PC-3 (cell line): ENCODE data around the gene KIFAP3. TPM values are rescaled to one million over a fixed set of nuclear protein-coding genes. Genes with fewer than 3 reads are reported as not detected.
"Not testable (repeated sequence)": the region's sequence is repeated elsewhere in the genome, so short reads cannot be mapped to it uniquely, and the experiment has no call there.

Source experiments
- ATAC-seq: fragments of 200-7000 bp; cut with Tn5 transposase; 2 replicates; pipeline ENCODE4 v1.9.1; 2020; ENCODE audit warnings: mild to moderate bottlenecking, moderate library complexity
- BruUV-seq: library from RNA; stranded (reverse); fragments of 400-500 nt; replicated peaks from 2 replicates; lab custom pipeline; 2021; lab: Mats Ljungman, UMichigan
- CTCF ChIA-PET: fragments of 300-600 bp; sonication (Branson Sonifier 250); formaldehyde crosslinking; loops from one replicate; lab custom pipeline; 2022; ENCODE audit warnings: antibody characterized with exemption; lab: Charles Lee
- POLR2A ChIA-PET: fragments of 300-600 bp; sonication (Branson Sonifier 250); formaldehyde crosslinking; loops from one replicate; lab custom pipeline; 2022; ENCODE audit warnings: antibody characterized with exemption; ENCODE audit not compliant: unreplicated experiment; lab: Charles Lee
- DNase-seq: peaks from one replicate; pipeline ENCODE4 v3.0.0-alpha.2; 2015
- H2AFZ ChIP-seq: fragments of 300-600 bp; sonication (generic); 2 replicates; pipeline ENCODE4 v1.6.0; 2016; ENCODE audit warnings: antibody characterized with exemption, low read length
- H3F3A ChIP-seq: fragments of 300-600 bp; sonication (generic); one replicate; pipeline ENCODE4 v1.6.0; 2017; ENCODE audit warnings: antibody characterized with exemption, low read length, control low read depth, mild to moderate bottlenecking; ENCODE audit not compliant: unreplicated experiment
- H3K27ac ChIP-seq: fragments of 300-600 bp; sonication (generic); 2 replicates; pipeline ENCODE4 v1.5.1; 2016; ENCODE audit warnings: mild to moderate bottlenecking, low read length
- H3K27me3 ChIP-seq: fragments of 300-600 bp; sonication (generic); 2 replicates; pipeline ENCODE4 v1.6.1; 2016; ENCODE audit warnings: low read length, mixed read lengths
- H3K36me3 ChIP-seq: fragments of 300-600 bp; sonication (generic); 2 replicates; pipeline ENCODE4 v1.6.1; 2016; ENCODE audit warnings: low read depth, mixed run types, low read length, mixed read lengths
- H3K4me1 ChIP-seq: fragments of 300-600 bp; sonication (generic); 2 replicates; pipeline ENCODE4 v1.5.1; 2016; ENCODE audit warnings: low read length; ENCODE audit not compliant: insufficient read depth
- H3K4me2 ChIP-seq: fragments of 300-600 bp; sonication (generic); 2 replicates; pipeline ENCODE4 v1.6.0; 2016; ENCODE audit warnings: low read length
- H3K4me3 ChIP-seq: fragments of 300-600 bp; sonication (generic); 2 replicates; pipeline ENCODE4 v1.5.1; 2016; ENCODE audit warnings: mild to moderate bottlenecking, low read length, mixed read lengths
- H3K79me2 ChIP-seq: fragments of 300-600 bp; sonication (generic); 2 replicates; pipeline ENCODE4 v1.6.1; 2017; ENCODE audit warnings: low read length, mixed read lengths
- H3K9ac ChIP-seq: fragments of 300-600 bp; sonication (generic); 2 replicates; pipeline ENCODE4 v1.6.0; 2016; ENCODE audit warnings: mild to moderate bottlenecking, low read length
- H3K9me2 ChIP-seq: fragments of 300-600 bp; sonication (generic); replicated peaks from 2 replicates; pipeline ENCODE4 v1.6.1; 2016; ENCODE audit warnings: mixed run types, low read length, mixed read lengths
- H3K9me3 ChIP-seq: fragments of 300-600 bp; sonication (generic); 2 replicates; pipeline ENCODE4 v1.6.1; 2016; ENCODE audit warnings: low read length, mixed read lengths
- H4K20me1 ChIP-seq: fragments of 300-600 bp; sonication (generic); 2 replicates; pipeline ENCODE4 v1.6.1; 2016; ENCODE audit warnings: low read length, mixed read lengths
- CTCF ChIP-seq: fragments of 300-600 bp; sonication (generic); conservative IDR thresholded peaks from 2 replicates; pipeline ENCODE4 v1.5.1; 2017; ENCODE audit warnings: antibody characterized with exemption, low read depth, mild to moderate bottlenecking, low read length
- EZH2 ChIP-seq: fragments of 300-600 bp; sonication (generic); IDR thresholded peaks from one replicate; pipeline ENCODE4 v1.6.1; 2017; ENCODE audit warnings: antibody characterized with exemption, mild to moderate bottlenecking, low read length; ENCODE audit not compliant: unreplicated experiment
- EZH2phosphoT487 ChIP-seq: fragments of 300-600 bp; sonication (generic); IDR thresholded peaks from 2 replicates; pipeline ENCODE4 v1.6.1; 2018; ENCODE audit warnings: mild to moderate bottlenecking, antibody characterized with exemption, low read length, borderline replicate concordance
- intact Hi-C: fragments of 100-400 bp; cut with micrococcal nuclease; formaldehyde crosslinking; loops from 2 replicates; pipeline ENCODE4 v1.9.0; 2023
- total RNA-seq: library from RNA; depleted of rRNA; stranded (reverse); fragments of >200 nt; gene quantifications from 2 replicates; pipeline ENCODE4 v1.2.3, GENCODE V29; 2014

KIFAP3 gene
- total RNA-seq, 1 experiment from 2014 or later: 6.9 TPM

GRCh38 chr1:170096806-170097340, 22.4 kb upstream of the KIFAP3 start:
- Histone ChIP-seq H3K4me2 (peak overlapping the region; percentile 37; the same call in 1 of the 2 replicates), H3K9me2 (no peaks in the 10 kb centered on the region), H3F3A (no peaks in the 10 kb centered on the region), H3K36me3 (no peaks in the 10 kb centered on the region), H3K9me3 (no peaks in the 10 kb centered on the region), H3K4me3 (no peak overlapping the region), H3K9ac (no peak overlapping the region), H3K27ac (no peak overlapping the region), H3K27me3 (no peaks in the 10 kb centered on the region), H3K79me2 (no peaks in the 10 kb centered on the region), H3K4me1 (0 out of 2 replicates have a peak, but pooled peaks cover 5% of the 10 kb centered on the region), H4K20me1 (no peaks in the 10 kb centered on the region), H2AFZ (no peak overlapping the region)
- ATAC-seq: no peak; the same call in 1 of the 2 replicates
- CTCF ChIA-PET: no interaction called here
- BruUV-seq: no TSS peak
- no peak for TF ChIP-seq CTCF
- TF ChIP-seq EZH2phosphoT487: no peak
- TF ChIP-seq EZH2: no peak
- intact Hi-C loops: loop anchor here (1.0 to 2.0 kb wide), 2 partner anchors 22 to 155 kb away; partner anchors contain the start of gene KIFAP3
- POLR2A ChIA-PET: no interaction called here
- no peak for DNase-seq

DNA sequence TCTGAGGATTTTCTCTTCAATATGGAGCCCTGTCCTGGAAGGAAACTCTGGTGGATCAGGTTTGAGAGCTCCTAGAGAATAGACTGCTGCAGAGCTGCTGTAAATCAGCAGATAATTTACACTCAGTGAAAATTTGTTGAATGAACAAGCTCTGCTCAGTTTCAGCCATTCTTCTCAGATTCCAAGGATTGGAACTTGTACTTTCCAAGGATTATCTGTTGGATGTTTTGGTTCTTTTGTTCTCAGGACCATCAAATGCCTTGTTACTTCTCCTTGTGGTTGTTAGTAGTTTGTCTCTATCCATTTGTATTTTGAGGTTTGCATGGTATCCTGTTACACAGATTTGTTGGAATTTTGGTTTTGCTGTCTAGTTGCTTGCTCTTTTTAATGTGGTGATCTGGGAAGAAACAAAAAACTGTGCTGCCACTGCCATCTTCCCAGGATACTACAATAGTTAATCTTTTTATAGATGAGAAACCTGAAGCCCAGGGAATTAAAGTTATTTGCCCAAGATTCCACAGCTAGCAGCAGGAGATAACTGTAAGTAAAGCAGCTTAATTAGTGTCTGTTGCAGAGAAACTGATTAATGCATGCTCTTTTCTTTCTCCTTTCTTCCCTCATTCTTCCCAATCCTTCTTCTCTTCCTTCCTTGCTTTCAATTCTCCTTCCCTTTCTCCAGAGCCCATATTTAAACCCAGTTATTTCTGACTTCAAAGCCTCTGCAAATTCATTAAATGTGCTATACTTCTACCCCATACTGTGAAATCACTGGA, 21.7 kb upstream of the KIFAP3 start:
- ATAC-seq (no peak), DNase-seq (no peak)
- Histone ChIP-seq H2AFZ (no peak overlapping the region), H3K27me3 (no peaks in the 10 kb centered on the region), H3K4me2 (no peak overlapping the region), H3K4me3 (no peak overlapping the region), H4K20me1 (no peaks in the 10 kb centered on the region), H3K36me3 (no peaks in the 10 kb centered on the region), H3K9me3 (no peaks in the 10 kb centered on the region), H3F3A (no peaks in the 10 kb centered on the region), H3K9ac (no peak overlapping the region), H3K27ac (no peak overlapping the region), H3K79me2 (no peaks in the 10 kb centered on the region), H3K9me2 (no peaks in the 10 kb centered on the region), H3K4me1 (0 out of 2 replicates have a peak, but pooled peaks cover 5% of the 10 kb centered on the region)
- ChIA-PET POLR2A (no interaction called here), CTCF (no interaction called here)
- TF ChIP-seq EZH2: no peak
- TF ChIP-seq EZH2phosphoT487: no peak
- TF ChIP-seq CTCF: no peak
- no TSS peak for BruUV-seq
- intact Hi-C loops: loop anchor here (2.0 kb wide), 1 partner anchor 21 kb away; the partner anchor contains the start of gene KIFAP3

- BruUV-seq, H2AFZ ChIP-seq, H3K9me3 ChIP-seq, H3K9ac ChIP-seq, POLR2A ChIA-PET, H3K79me2 ChIP-seq, H3K9me2 ChIP-seq, H4K20me1 ChIP-seq, CTCF ChIA-PET, H3K36me3 ChIP-seq, H3F3A ChIP-seq, H3K4me1 ChIP-seq, ATAC-seq, DNase-seq, H3K27ac ChIP-seq, H3K4me3 ChIP-seq, intact Hi-C loops, H3K4me2 ChIP-seq, H3K27me3 ChIP-seq: not testable (repeated sequence)
Observed at GRCh38 chr1:170094697-170095616, 20.5 kb upstream of the KIFAP3 start.
